GM21526 (cell line): ENCODE data around the gene CALM1.

Experiments
- ATAC-seq: cut with Tn5 transposase; IDR thresholded peaks from one replicate; pipeline ENCODE4 v1.9.1; 2021; ENCODE audit warnings: moderate library complexity; ENCODE audit not compliant: unreplicated experiment, low FRiP score

Gene CALM1

DNA sequence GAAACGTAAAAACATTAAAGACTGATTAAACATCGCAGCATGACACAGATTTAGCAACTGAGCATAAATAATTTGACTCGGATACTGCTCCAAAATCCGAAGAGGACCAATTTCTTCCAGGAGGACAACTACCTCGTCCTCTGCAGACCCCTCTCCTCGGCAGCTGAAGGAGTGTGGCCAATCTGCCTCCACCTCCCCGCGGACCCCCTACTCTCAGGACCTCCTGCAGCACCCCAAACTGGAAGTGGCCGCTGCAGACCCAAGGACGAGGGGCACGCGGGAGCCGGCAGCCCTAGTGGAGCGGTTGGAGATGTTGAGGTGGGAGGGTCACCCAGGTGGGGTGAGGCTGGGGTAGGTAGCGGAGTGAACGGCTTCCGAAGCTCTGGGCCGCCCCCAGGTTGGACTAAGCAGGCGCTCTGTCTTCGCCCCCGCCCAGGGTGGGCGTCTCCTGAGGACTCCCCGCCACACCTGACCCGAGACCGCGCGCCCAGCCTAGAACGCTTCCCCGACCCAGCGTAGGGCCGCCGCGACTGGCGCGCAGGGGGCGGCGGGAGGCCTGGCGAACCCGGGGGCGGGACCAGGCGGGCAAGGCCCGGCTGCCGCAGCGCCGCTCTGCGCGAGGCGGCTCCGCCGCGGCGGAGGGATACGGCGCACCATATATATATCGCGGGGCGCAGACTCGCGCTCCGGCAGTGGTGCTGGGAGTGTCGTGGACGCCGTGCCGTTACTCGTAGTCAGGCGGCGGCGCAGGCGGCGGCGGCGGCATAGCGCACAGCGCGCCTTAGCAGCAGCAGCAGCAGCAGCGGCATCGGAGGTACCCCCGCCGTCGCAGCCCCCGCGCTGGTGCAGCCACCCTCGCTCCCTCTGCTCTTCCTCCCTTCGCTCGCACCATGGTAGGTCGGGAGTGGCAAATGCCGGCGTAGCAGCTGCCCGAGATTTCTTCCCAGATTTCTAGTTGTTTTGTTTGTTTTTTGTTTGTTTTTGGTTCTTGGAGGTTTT, at the start of gene CALM1:
CALM1 (plus strand) TSS at position 689 of the 999 bp plus-strand sequence; CDS start at position 891, 202 bp downstream.
- ATAC-seq: peak; percentile 60

DNA sequence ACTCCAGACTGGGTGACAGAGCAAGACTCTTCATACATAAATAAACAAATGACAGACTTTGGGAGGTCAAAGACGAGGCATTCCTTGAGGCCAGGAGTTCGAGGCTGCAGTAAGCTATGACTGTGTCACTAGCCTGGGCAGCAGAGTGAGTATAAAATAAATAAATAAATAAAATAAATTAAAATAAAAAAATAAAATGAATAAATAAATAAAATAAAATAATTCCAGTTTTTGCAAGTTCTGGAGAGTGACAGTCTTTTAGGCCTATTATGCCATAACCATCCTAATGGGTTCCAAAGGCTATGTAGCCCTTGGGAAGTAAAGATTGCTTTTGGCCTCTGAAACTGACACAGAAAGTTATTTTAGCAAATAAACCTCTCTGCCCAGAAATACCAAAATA, 48.6 kb upstream of the CALM1 start:
- no peak for ATAC-seq

DNA sequence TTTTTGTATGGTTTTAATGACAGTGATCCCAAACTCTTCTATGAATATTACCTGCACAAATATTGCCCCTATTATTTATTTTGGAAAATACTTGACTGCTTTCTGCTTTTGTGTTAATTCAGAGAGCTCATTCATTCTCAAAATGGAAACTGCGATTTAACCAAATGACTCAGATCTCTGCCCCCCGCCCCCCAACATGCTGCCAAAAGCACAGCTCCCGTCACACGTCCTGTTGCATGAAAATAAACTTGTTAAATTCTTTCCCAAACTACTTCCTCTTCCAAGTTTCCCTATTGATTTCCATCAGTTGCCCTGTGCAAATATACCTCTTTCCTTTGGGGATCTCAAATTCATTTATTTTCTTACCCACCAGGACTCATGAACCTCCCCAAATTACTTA, 47.1 kb upstream of the CALM1 start:
- no peak for ATAC-seq

DNA sequence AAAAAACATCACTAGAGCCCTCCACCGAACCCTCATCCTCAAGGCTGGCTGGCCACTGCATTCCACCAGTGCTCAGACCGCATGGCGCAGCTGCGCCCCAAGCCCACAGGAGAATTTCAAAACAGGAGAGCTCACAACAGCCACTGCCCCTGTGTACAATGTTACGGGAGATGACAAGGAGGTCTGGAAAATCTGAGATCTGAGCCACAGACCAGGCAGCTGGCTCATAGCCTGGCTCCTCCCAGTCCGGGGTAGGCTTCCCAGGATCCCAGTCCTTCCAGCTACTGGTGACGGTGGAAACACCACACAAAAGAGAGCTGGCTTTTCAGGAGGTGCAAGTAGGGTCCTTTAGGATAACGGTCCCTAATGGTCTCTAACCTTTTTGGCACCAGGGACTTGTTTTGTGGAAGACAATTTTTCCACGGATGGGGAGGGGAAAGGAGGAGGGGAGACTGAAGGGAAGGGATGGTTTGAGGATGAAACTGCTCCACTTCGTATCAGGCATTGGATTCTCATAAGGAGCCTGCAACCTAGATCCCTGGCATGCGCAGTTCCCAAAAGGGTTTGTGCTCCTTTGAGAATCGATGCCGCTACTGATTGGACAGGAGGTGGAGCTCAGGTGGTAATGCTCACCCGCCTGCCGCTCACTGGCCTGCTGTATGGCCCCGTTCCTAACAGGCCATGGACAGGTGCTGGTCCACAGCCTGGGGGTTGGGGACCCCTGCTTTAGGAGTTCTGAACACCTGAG, 42.1 kb upstream of the CALM1 start:
- no peak for ATAC-seq

DNA sequence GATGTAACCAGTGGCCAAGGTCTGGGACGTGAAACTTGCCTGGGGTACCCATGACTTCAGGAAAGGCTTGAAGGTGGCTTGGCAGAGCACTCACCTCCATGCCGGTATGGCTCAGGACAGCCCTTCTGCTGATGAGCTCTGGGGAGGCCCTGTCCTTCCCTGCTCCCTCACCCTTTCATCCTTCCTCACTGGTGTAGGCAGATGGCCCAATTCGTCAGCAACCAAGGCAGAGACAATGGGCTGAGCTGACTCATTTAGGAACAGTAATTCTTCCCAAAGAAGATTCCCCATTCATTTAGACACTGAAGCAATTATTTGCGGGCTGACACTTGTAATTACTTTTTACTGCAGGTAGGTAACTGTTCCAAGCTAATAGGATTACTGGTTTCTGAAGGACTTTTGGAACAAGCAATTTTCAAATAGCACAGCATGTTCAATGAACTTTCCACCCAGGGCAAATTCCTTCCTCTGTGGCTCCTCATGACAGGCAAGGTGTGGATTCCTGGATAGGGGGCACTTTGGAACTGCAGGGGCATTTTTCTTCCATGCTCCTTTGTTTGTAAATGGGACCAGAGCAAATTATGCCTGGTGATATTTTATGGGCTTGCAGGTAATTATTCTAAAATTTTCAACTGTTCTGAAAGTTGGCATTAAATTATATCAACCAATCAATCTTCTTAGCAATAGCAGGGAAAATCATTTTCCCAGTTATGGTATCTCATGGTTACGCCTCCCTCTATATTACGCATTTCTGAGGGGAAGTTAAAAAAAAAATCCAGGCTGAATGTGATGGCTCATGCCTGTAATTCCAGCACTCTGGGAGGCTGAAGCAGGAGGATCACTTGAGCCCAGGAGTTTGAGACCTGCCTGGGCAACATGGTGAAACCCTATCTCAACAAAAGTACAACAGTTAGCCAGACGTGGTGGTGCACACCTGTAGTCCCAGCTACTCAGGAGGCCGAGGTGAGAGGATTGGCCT, 41.0 kb upstream of the CALM1 start:
- no peak for ATAC-seq

DNA sequence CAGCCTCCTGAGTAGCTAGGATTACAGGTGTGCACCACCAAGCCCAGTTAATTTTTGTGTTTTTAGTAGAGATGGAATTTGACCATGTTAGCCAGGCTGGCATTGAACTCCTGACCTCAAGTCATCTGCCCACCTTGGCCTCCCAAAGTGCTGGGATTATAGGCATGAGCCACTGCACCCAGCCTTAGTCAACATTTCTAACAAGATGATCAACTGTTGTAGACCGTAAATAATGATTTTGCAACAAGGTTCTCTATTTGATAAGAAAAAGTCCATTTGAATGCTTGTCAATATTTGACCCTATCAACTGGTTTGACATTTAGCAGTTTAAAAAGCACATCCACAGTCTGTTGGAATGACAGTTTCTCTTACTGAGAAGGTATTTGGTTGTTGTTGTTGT, 39.9 kb upstream of the CALM1 start:
- ATAC-seq: no peak

DNA sequence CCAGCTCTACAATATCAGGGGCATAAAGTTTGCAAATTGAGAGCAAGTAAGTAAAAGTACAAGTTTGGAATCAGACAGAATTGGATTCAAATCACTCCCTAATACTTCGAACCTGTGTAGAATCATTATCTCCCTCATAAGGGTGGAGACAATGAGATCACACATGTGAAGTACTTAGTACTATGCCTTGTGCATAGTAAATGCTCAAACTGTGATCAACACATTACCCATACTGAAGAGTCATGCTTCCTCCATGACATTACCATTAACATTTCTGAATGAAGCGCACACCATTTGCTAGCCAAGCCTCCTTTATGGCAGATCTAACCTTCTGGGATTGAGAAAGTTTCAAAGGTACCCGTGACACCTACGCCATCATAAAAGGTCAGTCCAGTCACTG, 38.5 kb upstream of the CALM1 start:
- no peak for ATAC-seq

DNA sequence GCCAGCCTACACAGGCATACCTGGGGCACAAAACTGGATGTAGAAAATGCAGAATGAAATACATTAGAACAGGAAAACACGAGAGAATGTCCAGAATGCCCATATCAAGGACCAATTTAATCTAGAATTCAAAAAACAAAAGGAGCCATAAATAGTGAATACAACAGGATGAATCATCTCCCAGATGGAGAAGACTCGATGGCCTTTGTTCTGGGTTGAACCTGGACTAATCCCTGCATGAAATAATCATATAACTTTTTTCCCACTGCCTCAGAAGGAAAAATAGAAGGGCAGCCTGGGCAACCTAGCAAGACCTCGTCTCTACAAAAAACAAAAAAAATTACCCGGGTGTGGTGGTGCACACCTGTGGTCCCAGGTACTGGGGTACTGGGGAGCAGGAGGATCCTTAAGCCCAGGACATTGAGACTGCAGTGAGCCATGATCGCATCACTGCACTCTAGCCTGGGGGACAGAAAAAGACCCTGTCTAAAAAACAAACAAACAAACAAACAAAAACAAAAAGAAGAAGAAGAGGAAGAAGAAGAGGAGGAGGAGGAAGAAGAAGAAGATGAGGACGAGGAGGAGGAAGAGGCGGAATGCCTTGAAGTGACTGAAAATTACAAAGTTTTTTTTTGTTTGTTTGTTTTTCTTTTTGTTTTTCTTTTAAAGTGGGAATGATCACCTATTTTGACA, 34.8 kb upstream of the CALM1 start:
- ATAC-seq: no peak

DNA sequence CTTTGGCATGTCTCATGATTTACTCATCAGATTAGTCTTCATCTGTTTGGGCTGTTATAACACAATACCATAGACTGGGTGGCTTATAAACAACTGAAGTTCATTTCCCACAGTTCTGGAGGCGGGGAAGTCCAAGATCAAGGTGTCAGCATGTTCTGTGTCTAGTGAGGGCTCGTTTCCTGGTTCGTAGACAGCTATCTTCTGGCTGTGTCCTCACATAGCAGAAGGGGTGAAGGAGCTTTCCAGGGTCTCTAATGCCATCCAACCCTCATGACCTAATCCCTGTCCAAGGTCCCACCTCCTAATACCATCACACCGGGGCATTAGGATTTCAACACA, 34.3 kb upstream of the CALM1 start:
- ATAC-seq: no peak

DNA sequence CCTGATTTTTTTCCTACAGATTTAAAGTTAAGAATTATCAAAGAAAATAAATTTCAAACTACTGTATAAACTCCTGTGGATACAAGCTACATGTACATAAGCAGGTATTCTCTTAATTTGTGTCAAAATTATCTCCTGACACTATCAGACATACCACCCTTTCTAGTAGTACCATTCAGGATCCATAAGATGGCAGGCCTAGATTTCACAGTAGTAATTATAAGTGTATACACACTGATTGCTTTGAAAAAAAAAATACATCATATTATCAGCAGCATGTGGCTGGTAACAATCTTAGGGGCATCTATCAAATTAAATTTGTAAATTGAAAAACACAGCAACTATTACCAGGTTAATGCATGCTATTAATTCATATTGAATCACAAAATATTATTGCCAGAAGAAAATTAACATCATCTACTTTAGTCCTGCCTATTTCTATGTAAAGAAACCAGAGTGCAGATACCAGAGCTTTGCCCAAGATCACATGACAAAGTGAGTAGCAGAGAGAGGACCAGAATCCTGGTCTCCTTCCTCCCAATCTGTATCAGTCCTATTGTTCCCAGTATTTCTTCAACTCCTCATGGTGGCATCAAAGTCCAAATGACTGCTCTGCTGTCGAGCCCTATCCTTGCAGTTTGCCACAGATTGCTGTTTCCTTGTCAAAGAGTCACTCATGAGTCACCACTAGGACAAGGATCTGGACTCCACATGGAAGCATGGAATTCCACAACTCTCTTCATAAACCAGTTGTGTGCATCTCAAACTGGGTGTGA, 27.7 kb upstream of the CALM1 start:
- ATAC-seq: no peak

DNA sequence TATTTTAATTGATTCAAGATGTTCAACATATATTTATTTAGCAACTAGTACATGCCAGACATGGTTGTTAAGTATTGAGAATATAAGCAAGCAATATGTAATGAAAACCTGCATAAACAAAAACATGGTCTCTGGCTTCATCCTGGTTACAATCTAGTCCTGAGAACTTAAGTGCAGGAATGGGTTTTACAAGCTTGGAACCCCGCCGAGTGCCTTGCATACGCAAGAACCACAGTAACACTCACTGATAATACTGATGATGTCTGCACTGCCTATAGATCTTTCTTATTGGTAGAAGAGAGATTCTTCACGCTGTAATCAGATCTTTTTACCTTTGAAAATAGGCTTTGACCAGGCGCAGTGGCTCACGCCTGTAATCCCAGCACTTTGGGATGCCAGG, 22.9 kb upstream of the CALM1 start:
- no peak for ATAC-seq

DNA sequence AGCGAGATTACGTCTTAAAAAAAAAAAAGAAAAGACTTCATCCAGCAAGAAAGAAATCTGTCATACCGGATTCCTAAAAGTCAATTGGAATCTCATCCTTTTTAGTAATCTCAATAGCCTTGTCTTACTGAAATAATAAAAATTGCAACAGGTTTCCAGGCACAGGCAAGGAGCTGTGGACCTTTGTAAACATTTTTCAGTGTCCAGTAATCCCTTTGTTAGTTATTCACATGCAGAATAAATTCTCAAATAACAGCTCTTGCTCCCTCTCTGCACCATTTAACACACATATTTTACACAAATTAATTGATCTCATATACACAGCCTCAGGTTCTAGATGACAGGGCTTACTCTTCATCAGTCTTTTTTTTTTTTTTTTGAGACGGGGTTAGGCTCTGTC, 22.0 kb upstream of the CALM1 start:
- no peak for ATAC-seq

DNA sequence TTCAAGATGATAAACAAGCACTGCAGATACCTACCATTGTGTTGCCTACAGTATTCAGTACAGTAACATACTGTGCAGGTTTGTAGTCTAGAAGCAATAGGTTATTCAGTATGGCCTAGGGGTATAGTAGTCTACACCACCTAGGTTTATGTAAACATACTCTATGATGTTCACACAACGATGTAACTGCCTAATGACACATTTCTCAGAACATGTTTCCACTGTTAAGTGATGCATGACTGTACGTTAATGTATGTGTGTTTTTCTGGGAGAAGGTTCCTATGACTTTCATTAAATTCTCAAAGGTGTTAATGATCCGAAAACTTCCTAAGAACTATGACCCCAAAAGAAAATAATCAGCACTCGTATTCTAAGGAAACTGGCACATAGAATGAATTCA, 20.9 kb upstream of the CALM1 start:
- no peak for ATAC-seq

DNA sequence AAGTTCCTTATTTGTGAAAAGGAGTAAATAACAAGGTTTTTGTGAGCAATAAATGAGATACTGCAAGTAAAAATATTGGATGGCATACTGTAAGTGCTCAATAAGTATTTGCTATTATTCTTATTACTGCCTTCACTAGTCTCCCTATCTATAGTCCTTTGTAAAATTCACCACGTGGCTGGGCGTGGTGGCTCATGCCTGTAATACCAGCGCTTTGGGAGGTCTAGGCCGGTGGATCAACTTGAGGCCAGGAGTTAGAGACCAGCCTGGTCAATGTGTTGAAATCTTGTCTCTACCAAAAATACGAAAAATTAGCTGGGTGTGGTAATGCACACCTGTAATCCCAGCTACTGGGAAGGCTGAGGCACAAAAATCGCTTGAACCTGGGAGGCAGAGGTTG, 18.6 kb upstream of the CALM1 start:
- no peak for ATAC-seq

DNA sequence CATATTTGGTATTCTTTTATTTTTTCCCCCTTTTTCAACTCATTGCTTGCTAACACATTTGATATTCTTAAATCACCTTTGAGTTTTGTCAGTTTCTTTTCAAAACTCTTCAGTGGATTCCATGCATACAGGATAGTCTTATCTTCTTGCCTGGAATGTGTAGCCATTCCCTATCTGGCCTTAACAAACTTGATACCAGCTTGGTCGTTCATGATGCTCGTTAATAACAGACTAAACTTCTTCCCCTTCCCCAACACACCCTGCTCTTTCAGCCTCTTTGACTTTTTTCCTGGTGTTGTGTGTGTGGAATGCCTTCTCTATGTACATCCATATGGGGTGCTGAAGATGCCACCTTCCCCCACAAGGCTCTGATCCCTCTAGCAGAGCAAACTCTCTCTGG, 17.7 kb upstream of the CALM1 start:
- ATAC-seq: no peak

DNA sequence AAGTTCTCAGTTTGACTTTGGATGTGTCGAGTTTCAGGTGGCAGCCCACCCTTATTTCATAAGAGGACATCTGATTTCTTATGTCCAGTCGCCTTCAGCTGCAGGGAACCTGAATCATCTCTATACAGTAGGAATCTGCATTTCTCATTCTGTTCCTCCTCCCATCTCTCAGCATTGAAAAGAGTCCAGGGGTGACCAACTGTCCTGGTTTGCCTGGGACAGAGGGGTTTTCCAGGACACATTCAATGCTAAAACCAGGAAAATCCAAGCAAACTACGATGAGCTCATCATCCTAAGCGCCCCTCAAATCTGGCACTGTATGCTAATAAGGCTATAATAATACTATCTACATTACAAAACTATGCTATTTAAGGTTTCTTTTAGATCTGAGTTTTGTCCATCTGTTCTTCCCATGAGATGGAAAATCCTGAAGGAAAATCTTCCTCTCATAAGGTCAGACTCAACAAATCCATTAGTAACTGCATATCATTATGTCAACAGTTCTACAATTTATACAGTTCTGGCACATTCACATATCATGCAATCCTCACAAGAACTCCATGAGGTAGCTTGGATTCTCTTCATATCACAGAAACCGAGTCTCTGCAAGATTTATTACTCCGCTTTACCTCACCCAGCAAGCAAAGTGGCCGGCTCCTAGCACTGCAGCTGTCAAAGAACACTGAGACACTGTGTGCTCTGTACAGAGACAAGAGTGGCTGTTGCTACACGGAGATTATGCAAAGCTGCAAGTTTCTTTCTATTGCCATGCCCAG, 15.6 kb upstream of the CALM1 start:
- no peak for ATAC-seq

DNA sequence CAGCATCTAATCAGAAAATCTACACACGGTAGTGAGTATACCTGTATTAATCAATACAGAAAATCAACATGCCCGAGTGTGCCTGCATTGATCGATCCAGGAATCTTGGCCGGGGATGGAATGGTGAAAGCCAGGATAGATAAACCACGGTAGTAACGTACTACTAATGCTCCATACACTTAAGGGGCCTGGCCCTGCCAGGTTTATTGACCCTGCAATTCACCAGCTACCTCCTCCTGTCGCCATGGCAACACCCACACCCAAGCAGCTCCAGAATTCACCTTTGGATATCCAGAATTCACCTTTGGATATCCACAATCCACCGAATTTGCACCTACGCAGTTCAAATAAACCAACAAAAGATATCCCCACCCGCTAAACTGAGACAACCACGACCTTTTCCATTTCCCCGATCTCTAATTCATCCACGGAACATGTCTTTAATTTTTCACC, 14.8 kb upstream of the CALM1 start:
- no peak for ATAC-seq

DNA sequence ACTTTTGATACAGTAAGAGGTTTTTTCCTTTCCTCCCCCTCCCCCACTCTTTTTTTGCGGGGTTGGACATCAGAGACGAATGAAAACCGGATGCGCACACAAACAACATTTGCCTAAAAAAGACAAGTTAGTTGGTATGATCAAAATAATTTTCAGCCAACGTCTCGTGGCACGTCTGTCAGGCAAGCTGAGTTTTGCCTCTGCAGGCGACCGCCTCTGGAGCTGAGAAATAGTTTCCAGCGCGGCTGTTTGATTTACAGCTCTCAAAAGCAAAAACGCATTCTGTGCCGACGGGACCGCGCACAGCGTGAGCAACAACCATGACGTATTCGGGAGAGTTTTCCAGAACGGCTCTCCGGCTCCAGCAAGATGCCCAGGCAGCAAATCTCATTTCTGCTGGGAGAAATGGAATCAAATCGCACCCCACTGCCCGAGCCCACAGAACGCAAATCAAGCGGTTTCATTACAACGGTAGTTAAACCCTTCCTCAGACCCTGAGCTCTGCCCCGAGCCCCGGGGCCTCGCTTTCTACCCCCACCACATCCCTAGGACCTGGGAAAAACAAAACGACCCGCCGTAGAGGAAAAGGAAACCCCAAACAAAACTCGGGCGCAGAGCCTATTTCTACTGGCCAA, 14.2 kb upstream of the CALM1 start:
- ATAC-seq: peak; percentile 23
